Colon (tissue), 2 donors: ENCODE results near the gene COPG2.
"Not testable (repeated sequence)": the region's sequence is repeated elsewhere in the genome, so short reads cannot be mapped to it uniquely, and the experiment has no call there.

Experiments used
- FAIRE-seq: peaks from 2 replicates; lab custom pipeline; 2012; peaks lifted over from hg19 to GRCh38; lab: Jason Lieb, UNC
- donor health status: control.
- donor health status: control.

Gene COPG2

GRCh38 chr7:130668258-130669084, at the start of gene COPG2:
Gene COPG2, minus strand, starts transcription at chr7:130668748. Its CDS starts 80 bp downstream, at chr7:130668668.
- no peak for FAIRE-seq

GRCh38 chr7:130712416-130712815, 43.9 kb upstream of the COPG2 start:
- FAIRE-seq, result no peak

GRCh38 chr7:130708766-130709165, 40.2 kb upstream of the COPG2 start:
- no peak for FAIRE-seq

- FAIRE-seq, result no peak
Observed at GRCh38 chr7:130708001-130708400, 39.5 kb upstream of the COPG2 start.

GRCh38 chr7:130703851-130704250, 35.3 kb upstream of the COPG2 start:
- FAIRE-seq, result no peak

DNA sequence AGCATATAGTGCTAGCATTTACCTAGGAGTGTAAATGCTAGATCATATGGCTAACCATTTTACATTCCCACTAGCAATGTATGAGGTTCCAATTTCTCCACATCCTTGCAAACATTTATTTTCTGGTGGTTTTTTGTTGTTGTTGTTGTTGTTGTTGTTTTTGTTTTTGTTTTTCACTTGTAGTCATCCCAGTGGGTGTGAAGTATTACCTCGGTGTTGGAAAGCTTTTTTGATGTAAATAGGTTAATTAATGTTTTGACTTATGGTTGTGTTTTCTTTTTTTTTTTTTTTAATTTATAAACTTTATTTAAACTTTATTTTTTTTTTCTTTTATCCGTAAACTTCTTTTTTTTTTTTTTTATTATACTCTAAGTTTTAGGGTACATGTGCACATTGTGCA, 33.1 kb upstream of the COPG2 start:
- no peak for FAIRE-seq

- FAIRE-seq, result no peak
Observed at GRCh38 chr7:130700760-130701159, 32.2 kb upstream of the COPG2 start.

DNA sequence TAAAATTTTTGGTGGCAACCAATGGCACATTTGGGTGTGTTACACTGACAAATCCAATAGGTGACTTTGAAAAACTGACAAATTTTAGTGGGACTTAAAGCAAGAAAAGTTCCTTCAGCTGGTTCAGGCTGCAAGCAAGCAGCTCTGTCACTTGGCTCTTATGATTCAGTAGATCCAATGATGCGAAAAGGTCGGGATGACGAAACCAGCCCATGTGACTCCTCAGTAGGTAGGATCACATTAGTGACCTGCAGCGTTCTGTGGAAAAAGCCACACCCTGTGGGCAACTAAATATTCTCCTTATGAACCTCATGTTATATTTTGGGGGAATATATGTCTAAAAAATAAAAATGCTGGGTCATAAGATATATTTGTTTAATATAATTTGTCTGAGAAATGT, 31.1 kb upstream of the COPG2 start:
- no peak for FAIRE-seq

DNA sequence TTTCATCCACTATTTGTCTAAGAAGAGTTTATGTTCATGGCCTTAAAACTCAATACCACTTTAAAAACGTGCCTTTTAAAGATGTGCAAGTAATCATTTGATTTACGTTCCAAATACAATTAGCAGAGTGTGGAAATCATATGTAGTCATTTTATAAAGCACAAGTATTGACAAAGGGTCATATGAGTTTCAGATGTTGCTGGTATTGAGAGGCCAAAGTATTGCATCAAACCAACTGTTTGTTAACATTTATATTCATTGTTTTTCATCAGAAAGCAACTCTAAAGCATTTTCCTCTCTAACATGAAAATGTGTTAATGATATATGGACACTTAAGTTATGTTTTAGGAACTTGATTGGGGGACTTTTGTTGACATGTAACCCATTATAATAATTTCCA, 29.3 kb upstream of the COPG2 start:
- no peak for FAIRE-seq

DNA sequence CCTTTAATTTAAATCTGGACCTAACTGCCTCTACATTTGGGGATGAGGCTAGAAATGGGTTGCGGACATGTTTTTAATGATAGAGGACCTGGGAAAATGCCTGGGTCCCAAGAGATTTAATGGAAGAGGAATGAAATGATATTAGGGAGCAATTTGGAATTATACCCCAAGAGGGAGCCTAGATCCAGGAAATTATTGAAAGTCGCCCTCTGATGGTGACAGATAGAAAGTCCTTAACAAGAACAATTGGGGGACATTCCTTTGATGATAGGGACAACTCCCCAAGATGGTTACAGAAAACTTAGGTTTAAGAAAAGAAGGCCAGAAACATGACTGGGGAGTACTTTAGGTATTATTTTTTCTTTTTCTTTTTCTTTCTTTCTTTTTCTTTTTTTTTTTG, 27.3 kb upstream of the COPG2 start:
- no peak for FAIRE-seq

- FAIRE-seq, result not testable (repeated sequence)
Observed at GRCh38 chr7:130692396-130692795, 23.8 kb upstream of the COPG2 start.

DNA sequence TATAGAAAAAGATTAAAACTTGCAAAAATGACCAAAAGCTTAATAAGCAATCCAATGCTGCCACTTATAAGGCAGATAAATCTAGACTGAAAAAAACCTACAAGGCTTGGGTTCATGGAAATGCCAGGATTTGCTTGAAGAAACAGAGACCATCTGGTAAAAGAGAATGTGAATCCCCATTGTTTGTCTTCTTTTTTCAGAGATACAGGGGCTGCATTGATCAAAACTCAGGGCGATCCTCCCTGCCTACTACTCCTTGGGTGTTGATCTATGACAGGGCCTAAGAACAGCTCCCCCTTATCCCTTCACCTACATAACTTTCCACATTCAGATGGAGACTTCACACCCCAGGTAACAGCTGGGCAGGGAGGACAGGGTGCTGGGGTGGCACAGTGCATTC, 21.1 kb upstream of the COPG2 start:
- FAIRE-seq, result no peak

DNA sequence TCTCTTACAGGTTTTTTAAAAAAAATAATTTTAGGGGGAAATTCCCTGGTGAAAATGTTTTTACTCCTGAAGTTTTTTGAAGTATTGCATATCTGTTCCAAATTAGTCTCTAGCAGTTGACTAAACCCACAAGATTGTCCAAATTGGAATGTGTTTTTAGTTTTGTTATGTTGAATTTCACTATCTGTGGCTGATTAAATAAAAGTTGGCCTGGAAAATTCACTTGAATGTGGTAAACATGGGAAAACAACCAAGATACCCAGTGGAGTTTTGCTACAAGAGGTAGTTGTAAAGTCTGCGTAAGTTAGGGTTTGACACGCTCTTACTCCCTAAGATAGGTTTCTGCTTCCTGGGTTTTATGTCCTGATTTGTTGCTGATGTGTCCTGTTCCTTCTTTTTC, 14.5 kb upstream of the COPG2 start:
- FAIRE-seq, result no peak

- FAIRE-seq, result no peak
Observed at GRCh38 chr7:130674456-130674855, 5.9 kb upstream of the COPG2 start.

DNA sequence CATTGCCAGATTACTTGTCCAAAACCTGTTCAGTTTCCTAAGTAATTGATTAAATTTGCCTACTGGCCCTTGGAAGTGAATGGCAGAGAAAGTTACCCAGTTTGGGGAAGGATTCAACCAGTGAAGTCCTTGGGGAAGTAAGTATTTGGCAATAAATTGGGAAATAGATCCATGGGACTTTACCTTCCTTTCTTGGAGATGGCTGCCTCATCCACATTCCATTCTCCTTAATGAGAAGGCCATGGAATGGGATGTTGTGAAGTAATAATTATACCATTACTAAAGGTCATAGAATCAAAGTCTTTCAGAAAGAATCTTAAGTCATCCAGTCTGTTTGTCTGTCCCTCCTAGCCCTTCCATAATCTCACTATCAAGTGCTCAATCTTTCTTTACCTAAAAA, 4.5 kb upstream of the COPG2 start:
- no peak for FAIRE-seq

DNA sequence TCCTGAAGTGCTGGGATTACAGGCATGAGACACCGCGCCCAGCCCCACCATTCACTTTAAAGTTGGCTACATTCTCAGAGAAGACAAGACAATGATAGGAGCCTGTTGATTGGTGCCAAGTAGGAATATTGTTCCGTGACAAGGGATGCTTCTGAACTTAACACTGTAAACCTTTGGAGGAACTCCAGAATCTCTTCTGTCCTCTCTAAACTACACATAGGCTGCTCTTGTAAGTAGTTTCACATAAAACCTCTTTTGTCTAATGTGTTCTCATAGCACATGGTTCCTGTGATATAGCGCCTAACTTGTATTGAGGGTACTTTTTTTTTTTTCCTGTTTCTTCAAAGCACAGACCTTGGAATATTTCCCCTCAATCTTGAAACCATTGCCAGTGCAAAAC, 3.6 kb upstream of the COPG2 start:
- FAIRE-seq, result no peak

- FAIRE-seq, result no peak
Observed at GRCh38 chr7:130669085-130669700, 645 bp upstream of the COPG2 start.

- no peak for FAIRE-seq
Observed at GRCh38 chr7:130667593-130668257, 823 bp downstream of the COPG2 start.

GRCh38 chr7:130662426-130662825, 6.1 kb downstream of the COPG2 start:
- FAIRE-seq, result no peak

DNA sequence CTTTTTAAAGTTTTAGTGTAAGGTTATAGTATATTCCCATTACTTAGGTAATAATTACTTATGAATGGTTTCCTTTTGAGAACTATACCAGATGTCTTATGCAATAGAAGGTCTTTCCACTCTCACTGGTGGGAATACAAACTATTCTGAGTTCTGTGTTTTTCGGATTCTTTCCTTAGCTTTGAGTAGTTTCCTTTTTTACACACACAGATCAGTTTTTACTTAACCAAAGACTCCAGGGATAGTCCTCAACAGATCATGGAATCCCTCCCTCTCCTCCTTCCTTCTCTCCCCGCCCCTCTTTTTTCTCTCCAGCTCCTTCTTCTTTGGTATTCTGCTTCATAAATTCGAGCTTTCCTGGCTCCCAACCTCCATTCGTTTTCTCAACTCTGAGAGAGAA, 13.3 kb downstream of the COPG2 start:
- no peak for FAIRE-seq

DNA sequence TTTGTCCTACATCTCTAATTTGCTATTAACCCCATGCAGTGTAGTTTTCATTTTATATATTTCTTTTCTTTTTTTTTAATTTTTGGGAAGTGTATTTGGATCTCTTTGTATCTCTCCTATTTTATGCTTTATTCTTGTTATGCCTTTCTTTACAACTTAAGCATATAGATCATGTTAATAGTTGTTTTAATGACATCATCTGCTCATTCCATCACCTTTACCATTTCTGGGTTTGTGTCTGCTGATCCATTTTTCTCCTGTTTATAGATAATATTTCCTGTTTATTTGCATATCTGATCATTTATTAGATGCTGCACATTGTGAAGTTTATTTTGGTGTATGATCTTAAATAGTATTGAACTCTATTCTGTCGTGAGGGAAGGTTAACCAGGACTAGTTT, 13.7 kb downstream of the COPG2 start:
- no peak for FAIRE-seq

- FAIRE-seq, result no peak
Observed at GRCh38 chr7:130650611-130651120, 17.9 kb downstream of the COPG2 start.
